GM12892 (cell line): Measurements from ENCODE around the gene SLMAP.
A peak's percentile ranks its signal among the peaks of the same experiment; 100 is the strongest.

ENCODE experiments used
- DNase-seq: peaks from one replicate; pipeline ENCODE4 v3.0.0; 2011; ENCODE audit not compliant: insufficient read length
- FAIRE-seq: peaks from 2 replicates; lab custom pipeline; 2011; peaks lifted over from hg19 to GRCh38; lab: Jason Lieb, UNC
- POLR2A ChIP-seq: IDR thresholded peaks from 2 replicates; pipeline ENCODE4 v1.6.1; 2011; ENCODE audit warnings: low read depth, low read length, control low read depth
- POLR2AphosphoS5 ChIP-seq: IDR thresholded peaks from 2 replicates; pipeline ENCODE4 v1.6.1; 2011; ENCODE audit warnings: low read depth, low read length, control low read depth
- TAF1 ChIP-seq: IDR thresholded peaks from 2 replicates; pipeline ENCODE4 v1.6.1; 2011; ENCODE audit warnings: low read depth, mild to moderate bottlenecking, control low read depth, low read length, borderline replicate concordance

Gene SLMAP

DNA sequence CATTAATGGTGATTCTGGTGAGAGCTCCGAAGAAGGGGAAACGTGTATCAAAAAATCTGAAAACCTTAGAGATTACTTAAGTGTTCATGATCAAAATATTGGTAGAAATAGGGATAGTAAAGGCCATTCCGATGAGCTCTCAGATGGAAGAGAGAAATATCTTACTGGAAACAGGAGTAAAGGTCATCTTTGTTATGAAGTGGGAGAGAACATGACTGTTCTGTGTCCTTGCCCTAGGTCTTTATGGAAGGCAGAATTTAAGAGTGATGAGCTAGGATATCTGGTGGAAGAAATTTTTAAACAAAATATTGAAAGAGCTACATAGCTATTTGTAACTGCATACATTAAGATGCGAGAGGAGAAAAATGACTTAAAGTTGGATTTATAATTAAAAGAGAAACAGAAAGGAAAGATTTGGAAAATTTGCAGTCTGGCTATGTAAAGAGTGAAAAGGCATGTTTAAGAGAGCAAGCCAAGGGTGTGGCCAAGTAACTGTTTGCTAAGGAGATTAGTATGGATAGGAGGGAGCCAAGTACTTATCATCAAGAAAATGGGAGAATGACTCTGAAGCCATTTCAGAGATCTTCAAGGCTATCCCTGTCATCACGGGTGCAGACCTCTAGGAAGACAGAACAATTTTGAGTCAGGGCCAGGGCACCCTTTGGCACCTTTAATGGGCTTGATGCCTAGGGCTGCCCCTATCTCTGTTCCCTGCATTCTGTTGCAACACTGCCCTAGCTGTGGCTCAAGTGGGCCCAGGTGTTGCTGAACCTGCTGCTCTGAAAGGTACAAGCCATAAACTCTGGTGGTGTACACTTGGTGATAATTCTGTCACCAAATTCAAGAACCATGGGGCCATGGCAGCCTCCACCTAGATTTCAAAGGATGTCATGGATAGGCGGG is 27.3 kb downstream of the SLMAP start:
- DNase-seq (no peak), FAIRE-seq (no peak)

DNA sequence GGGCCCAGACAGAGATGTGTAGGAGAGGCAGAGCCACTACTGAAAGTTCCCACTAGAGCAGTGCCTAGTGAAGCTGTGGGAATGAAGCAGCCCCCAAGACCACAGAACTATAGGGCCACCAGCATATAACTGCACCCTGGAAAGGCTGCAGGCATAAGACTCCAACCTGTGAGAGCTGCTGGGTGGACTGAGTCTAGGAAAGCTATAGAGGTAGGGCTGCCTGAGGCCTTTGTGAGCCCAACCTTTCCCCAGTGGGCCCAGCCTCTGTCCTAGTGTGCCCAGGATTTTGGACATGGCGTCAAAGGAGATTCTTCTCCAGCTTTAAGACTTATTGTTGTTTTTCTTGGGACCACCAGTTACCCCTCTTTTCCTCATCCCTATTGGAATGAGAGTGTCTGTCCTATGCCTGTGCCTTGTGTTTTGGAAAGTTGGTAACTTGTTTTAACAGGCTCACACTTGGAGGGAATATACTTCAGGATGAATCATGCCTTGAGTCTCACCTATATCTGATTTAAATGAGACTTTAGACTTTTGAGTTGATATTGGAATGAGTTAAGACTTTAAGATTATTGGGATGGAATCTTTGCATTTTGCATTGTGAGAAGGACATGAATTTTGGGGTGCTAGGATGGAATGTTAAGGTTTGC is 28.1 kb downstream of the SLMAP start:
- no peak for TF ChIP-seq TAF1
- no peak for TF ChIP-seq POLR2A
- TF ChIP-seq POLR2AphosphoS5: no peak
- FAIRE-seq (no peak), DNase-seq (no peak)

More for the DNA sequence above, 27.3 kb downstream of the SLMAP start:
- TF ChIP-seq POLR2A: no peak
- no peak for TF ChIP-seq POLR2AphosphoS5
- TF ChIP-seq TAF1: no peak

DNA sequence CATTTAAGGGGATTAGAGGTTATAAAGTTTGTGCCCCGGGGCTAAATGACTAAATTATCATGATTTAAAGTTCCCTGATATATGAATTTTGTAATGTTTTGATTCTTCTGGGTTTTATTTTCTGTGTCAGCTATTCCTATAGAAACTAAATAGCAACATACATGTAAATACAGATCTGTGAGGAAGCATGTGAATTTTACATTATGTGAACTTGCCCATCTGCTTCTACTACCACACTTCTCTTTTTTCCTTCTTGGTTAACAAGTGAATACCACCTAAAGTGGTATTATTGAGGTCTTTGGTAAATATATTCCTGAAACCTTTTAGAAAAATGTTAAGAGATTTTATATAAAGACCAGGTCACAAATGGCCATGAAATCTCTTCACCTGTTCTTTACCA is 29.3 kb downstream of the SLMAP start:
- TF ChIP-seq POLR2A: no peak
- no peak for TF ChIP-seq POLR2AphosphoS5
- TF ChIP-seq TAF1: no peak
- FAIRE-seq (no peak), DNase-seq (no peak)

DNA sequence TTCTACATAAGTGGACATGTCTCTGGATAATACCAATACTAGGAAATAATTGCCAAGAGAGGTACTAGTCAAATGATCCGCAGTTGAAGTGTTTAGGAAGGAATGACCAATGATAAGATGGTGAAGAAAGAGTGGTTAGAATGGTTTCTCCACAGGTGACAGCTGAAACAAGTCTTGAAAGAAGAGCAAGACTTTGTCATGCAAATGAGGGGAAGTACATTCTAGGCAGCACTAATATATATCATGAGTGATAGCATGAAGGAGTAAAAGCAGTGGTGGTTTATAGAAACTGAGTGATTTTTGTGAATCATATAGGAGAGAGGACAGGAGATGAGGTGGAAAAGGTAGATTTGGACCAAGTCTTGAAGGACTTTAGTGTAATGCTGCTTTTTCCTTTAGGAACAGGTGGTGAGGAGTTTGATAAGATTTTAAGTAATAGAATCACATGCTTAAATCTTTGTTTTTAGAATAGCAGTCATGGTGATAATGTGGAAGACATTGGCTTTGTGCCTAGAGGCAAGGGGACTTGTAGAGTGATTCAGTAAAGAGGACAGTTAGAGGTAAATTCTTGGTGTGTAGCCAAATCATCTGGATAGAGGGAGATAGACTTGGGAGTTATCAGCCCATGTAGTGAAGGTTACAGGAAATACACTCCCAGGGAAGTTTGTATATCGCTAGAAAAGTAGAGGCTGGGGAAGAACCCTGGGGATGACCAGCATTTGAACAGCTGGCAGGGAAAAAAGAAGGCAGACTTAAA is 31.9 kb downstream of the SLMAP start:
- FAIRE-seq (peak; percentile 97), DNase-seq (peak; percentile 32)
- TF ChIP-seq POLR2A (no peak), POLR2AphosphoS5 (no peak), TAF1 (no peak)

DNA sequence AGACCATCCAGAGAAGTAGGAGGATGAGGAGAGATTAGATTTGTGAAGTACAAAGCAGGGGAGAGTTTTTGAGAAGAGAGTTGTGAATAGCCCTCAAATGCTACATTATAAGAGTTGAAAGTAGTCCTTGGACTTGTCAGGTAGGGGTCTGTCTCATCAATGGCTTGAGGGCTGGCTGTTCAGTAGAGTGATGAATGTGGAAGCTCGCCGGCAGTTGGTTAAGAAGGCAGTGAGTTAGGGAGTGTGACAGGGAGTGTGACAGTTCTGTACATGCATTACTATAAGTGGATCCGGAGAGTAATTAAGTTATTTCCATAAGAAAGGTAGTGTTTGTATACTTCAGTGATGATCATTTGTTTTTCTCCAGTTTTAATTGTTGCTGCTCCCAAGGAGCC is 32.5 kb downstream of the SLMAP start:
- DNase-seq (no peak), FAIRE-seq (no peak)
- TF ChIP-seq POLR2A: no peak
- no peak for TF ChIP-seq POLR2AphosphoS5
- no peak for TF ChIP-seq TAF1

DNA sequence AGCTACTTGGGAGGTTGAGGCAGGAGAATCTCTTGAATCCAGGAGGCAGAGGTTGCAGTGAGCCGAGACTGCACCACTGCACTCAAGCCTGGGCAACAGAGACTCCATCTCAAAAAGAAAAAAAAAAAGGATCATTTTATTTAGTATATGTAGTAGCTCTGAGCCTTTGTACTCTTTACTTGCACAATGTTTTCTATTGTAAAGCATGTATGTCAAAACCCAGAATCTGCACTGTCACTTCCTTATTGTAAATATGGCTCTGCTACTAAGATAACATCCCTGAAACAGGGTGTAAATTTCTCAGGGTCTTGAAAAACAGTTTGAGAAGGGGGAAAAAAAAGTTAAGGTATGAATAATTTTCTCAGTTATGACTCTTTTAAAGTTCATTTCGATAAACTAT is 35.1 kb downstream of the SLMAP start:
- no peak for FAIRE-seq
- TF ChIP-seq TAF1: no peak
- no peak for TF ChIP-seq POLR2AphosphoS5
- no peak for TF ChIP-seq POLR2A
- DNase-seq: no peak

DNA sequence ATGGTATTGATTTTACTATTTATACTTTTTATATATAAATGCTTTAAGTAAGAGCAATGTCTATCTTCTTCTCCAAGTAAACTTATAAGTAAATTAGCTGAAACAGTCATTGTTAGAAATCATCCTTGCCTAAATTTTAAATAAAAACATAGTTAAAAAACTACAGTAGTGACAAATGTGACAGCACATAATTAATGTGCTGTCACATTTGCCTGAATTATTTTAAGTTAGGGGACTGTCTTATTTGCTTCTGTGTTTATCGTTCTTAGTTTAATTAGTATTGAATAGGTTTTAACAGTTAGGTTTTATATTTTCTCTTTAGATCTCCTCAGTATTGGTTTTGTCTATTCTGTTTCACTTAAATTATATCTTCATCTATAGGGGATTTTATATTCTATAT is 36.1 kb downstream of the SLMAP start:
- TF ChIP-seq POLR2A: no peak
- no peak for TF ChIP-seq POLR2AphosphoS5
- FAIRE-seq (no peak), DNase-seq (no peak)

DNA sequence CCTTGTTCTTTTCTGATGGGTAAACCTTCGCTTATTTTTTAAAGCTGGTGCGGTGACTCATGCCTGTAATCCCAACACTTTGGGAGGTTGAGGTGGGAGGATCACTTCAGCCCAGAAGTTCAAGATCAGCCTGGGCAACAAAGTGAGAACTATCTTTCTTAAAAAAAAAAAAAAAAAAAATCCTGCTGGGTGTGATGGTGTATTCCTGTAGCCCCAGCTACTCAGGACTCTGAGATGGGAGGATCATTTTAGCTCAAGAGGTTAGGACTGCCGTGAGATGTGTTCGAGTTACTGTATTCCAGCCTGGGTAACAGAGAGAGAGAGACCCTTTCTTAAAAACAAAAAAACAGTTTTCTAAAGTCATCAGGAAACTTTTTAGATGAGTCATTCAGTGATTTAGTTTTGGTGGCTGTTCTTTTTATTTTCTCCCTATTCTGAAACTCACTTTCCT is 37.7 kb downstream of the SLMAP start:
- TF ChIP-seq POLR2A (no peak), POLR2AphosphoS5 (no peak), TAF1 (no peak)
- DNase-seq (no peak), FAIRE-seq (no peak)

DNA sequence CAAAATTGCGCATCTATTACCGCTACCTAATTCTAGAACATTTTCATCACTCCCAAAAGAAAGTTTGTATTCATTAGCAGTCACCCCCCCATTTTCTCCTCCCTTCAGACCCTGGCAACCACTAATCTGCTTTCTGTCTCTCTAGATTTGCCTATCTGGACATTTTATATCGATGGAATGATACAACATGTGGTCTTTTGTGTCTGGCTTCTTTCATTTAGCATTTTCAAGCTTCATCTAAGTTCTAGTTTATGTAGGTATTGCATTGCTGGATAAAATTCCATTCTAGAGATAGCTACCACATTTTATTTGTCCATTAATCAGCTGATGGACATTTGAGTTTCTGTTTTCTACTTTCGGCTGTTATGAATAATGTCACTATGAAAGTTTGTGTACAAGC is 38.4 kb downstream of the SLMAP start:
- TF ChIP-seq POLR2A (no peak), TAF1 (no peak), POLR2AphosphoS5 (no peak)
- no peak for DNase-seq
- FAIRE-seq: no peak

DNA sequence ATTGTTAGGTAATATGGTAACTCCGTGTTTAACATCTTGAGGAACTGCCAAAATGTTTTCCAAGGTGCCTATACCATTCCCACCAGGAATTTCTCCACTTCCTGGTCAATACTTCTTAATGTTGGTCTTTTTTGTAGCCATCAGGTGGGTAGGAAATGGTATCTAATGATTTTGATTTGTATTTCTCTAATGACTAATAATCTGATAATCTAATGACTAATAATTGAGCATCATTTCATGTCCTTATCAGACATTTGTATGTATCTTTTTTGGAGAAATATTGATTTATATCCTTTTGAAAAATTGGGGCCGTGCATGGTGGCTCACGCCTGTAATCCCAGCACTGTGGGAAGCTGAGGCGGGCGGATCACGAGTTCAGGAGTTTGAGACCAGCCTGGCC is 38.8 kb downstream of the SLMAP start:
- no peak for FAIRE-seq
- TF ChIP-seq POLR2A: no peak
- TF ChIP-seq TAF1: no peak
- no peak for TF ChIP-seq POLR2AphosphoS5
- DNase-seq: no peak

DNA sequence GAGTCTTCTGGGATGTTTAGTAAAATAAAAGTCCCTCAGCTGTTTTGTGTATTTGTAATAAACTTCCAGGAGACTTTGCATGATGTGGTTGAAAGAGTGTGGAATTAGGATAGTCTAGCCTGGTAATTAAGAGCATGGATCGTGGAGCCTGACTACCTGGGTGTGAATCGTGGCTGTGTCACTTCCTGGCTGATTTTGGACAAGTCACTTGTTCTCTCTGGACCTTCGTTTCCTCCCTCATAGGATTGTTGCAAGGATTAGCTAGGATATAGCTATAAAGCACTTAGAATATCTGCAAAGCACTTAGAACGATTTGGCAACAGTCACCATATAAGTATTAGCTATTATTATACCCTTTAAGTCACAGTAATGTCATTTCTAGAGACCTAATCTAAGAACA is 40.2 kb downstream of the SLMAP start:
- FAIRE-seq: no peak
- TF ChIP-seq POLR2A (no peak), POLR2AphosphoS5 (no peak), TAF1 (no peak)
- no peak for DNase-seq
